ENCODE data around the gene NR1I2.
A peak's percentile ranks its signal among the peaks of the same experiment; 100 is the strongest.

GRCh38 chr3:119783883-119784282 lies 2.0 kb downstream of the NR1I2 start:
- TF ChIP-seq CTCF (IDR thresholded peaks at IDR 0.05; ENCODE audit: low read depth, low read length) (no peak), POLR2A (IDR thresholded peaks at IDR 0.05; ENCODE audit: extremely low read depth, insufficient read length) (peak; percentile 20)
